Prostate gland (tissue), 2 donors: ENCODE data around the gene IL13. TPM values are rescaled to one million over a fixed set of nuclear protein-coding genes. Genes with fewer than 3 reads are reported as not detected.

Source experiments
- DNase-seq: peaks from one replicate; pipeline ENCODE4 v3.0.0-alpha.2; 2019; ENCODE audit warnings: low spot score
- H3K27ac ChIP-seq, 2 donors: fragments of 200-600 bp; sonication (generic); 2 replicates each; pipeline ENCODE4 v1.5.1; 2017 to 2019
- H3K27me3 ChIP-seq: fragments of 200-600 bp; sonication (generic); replicated peaks from 2 replicates; pipeline ENCODE4 v1.5.1; 2019; ENCODE audit not compliant: insufficient read depth
- H3K36me3 ChIP-seq, 2 donors: fragments of 200-600 bp; sonication (generic); 1 replicate in 1 of 2; 2 replicates in 1 of 2; pipeline versions ENCODE4 v1.5.1 to v1.8.1; 2017 to 2019
- H3K4me1 ChIP-seq: fragments of 200-600 bp; sonication (generic); replicated peaks from 2 replicates; pipeline ENCODE4 v1.5.1; 2019
- H3K4me3 ChIP-seq, 2 donors: fragments of 200-600 bp; sonication (generic); 2 replicates each; pipeline ENCODE4 v1.5.1; 2017 to 2019
- H3K9me3 ChIP-seq: fragments of 200-600 bp; sonication (generic); 2 replicates; pipeline ENCODE4 v1.5.1; 2017
- POLR2A ChIP-seq: fragments of 450-650 bp; IDR thresholded peaks from one replicate; pipeline ENCODE4 v1.6.1; 2016; ENCODE audit warnings: antibody characterized with exemption, mild to moderate bottlenecking
- POLR2AphosphoS5 ChIP-seq: sonication (generic); formaldehyde crosslinking; IDR thresholded peaks from one replicate; pipeline ENCODE4 v1.6.1; 2017; ENCODE audit warnings: antibody characterized with exemption
- WGBS: methylation state at CpG from one replicate; pipeline ENCODE4 v1.1.5; 2018; 5-methylcytosine and 5-hydroxymethylcytosine counted together
- intact Hi-C: fragments of 100-400 bp; cut with DNase I; formaldehyde crosslinking; loops from one replicate; pipeline ENCODE4 v1.14.2; 2022
- total RNA-seq, 2 donors: library from RNA; depleted of rRNA; stranded (reverse); fragments of >200 nt; gene quantifications; one replicate each; pipeline ENCODE4 v1.1.0, GENCODE V29; 2016
- TF ChIP-seq, protein P1 (sequence below), 4 experiments: fragments of 200-600 bp in 2 of 4; fragments of 450-650 bp in 2 of 4; sonication (generic) in 2 of 4; IDR thresholded peaks; 1 replicate in 3 of 4; 2 replicates in 1 of 4; pipeline ENCODE4 v1.5.1; 2016 to 2019; ENCODE audit warnings: antibody characterized with exemption in 4 of 4, mild to moderate bottlenecking in 2 of 4, moderate library complexity in 2 of 4

Gene IL13
- total RNA-seq, 2 donors from 2014 or later, result 2.3 TPM; not detected in 1

DNA sequence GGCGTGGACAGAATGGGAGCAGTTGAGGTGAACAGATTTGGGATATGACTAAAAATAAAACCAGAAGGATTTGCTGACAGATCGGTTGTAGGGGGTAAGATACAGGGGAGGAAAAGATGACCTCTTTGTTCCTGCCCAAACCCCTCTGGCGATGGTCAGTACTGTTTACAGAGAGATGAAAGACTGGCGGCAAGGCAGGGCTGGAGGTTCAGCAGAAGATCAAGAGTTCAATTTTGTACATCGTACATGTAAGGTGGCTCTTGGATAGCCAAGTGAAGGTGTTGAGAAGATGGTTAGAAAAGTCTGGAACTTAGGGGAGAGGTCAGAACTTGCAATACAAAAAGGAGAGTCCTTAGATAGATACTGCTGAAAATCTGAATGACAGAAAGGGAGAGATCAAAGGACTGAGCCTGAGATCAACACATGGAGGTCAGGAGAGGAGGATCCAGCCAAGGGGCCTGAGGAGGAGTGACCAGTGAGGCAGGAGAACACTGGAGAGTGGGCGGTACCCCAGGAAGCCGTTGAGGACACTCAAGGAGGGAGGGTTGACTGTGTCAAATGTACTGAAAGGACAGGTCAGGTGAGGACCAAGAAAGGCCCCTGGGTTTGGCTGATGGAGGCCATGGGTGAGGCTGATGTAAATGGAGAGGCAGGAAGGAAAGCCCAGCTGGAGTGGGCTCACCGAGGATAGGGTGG lies 23.0 kb downstream of the IL13 start:
- Histone ChIP-seq H3K27ac (no peak overlapping the region), H3K9me3 (no peaks in the 10 kb centered on the region), H3K27me3 (no peaks in the 10 kb centered on the region), H3K4me3 (no peak overlapping the region), H3K36me3 (no peaks in the 10 kb centered on the region), H3K4me1 (no peaks in the 10 kb centered on the region)
- no peak for DNase-seq
- WGBS, result 89% methylated on average over 8 of the region's 8 CpGs
- no peak for TF ChIP-seq POLR2A
- no peak for TF ChIP-seq POLR2AphosphoS5
- TF ChIP-seq, protein P1, sequence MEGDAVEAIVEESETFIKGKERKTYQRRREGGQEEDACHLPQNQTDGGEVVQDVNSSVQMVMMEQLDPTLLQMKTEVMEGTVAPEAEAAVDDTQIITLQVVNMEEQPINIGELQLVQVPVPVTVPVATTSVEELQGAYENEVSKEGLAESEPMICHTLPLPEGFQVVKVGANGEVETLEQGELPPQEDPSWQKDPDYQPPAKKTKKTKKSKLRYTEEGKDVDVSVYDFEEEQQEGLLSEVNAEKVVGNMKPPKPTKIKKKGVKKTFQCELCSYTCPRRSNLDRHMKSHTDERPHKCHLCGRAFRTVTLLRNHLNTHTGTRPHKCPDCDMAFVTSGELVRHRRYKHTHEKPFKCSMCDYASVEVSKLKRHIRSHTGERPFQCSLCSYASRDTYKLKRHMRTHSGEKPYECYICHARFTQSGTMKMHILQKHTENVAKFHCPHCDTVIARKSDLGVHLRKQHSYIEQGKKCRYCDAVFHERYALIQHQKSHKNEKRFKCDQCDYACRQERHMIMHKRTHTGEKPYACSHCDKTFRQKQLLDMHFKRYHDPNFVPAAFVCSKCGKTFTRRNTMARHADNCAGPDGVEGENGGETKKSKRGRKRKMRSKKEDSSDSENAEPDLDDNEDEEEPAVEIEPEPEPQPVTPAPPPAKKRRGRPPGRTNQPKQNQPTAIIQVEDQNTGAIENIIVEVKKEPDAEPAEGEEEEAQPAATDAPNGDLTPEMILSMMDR (IDR thresholded peaks at IDR 0.05), result no peak
- intact Hi-C loops, result no loop called here

- no peaks in the 10 kb centered on the region for H3K27me3 ChIP-seq
- intact Hi-C loops, result no loop called here
- TF ChIP-seq, protein P1 (IDR thresholded peaks at IDR 0.05), result no peak
- TF ChIP-seq POLR2AphosphoS5, result no peak
- no peak for TF ChIP-seq POLR2A
- WGBS, result 81% methylated on average over 2 of the region's 2 CpGs
- H3K4me3 ChIP-seq, result no peak overlapping the region
- H3K27ac ChIP-seq, result no peak overlapping the region
- no peaks in the 10 kb centered on the region for H3K4me1 ChIP-seq
- DNase-seq, result no peak
- H3K36me3 ChIP-seq, result no peaks in the 10 kb centered on the region
- no peaks in the 10 kb centered on the region for H3K9me3 ChIP-seq
Measured at GRCh38 chr5:132681476-132681831, 23.5 kb downstream of the IL13 start.

GRCh38 chr5:132681983-132682382 lies 24.0 kb downstream of the IL13 start:
- Histone ChIP-seq H3K4me3 (no peak overlapping the region), H3K9me3 (no peaks in the 10 kb centered on the region), H3K4me1 (no peaks in the 10 kb centered on the region), H3K36me3 (no peaks in the 10 kb centered on the region), H3K27ac (no peak overlapping the region), H3K27me3 (no peaks in the 10 kb centered on the region)
- intact Hi-C loops, result no loop called here
- WGBS, result 77% methylated on average over 2 of the region's 4 CpGs
- TF ChIP-seq, protein P1 (IDR thresholded peaks at IDR 0.05), result no peak
- TF ChIP-seq POLR2AphosphoS5 (no peak), POLR2A (no peak)
- no peak for DNase-seq

DNA sequence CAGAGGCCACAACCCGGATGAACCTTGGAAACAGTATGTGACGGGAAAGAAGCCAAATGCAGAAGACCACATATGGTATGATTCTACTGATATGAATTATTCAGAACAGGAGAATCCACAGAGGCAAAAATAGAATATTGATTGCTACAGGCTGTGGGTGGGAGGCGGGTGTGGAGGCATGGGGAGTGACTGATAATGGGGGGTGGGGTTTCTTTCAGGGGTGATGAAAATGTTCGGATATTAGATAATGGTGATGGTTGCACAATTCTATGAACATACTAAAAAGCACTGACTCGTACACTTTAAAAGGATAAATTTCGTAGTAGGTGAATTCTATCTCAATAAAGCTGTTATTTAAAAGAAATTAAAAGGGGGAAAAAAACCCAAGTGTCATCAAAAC lies 26.5 kb downstream of the IL13 start:
- no peak overlapping the region for H3K27ac ChIP-seq
- no peaks in the 10 kb centered on the region for H3K9me3 ChIP-seq
- H3K4me3 ChIP-seq, result no peak overlapping the region
- H3K36me3 ChIP-seq, result no peaks in the 10 kb centered on the region
- intact Hi-C loops, result no loop called here
- DNase-seq, result no peak
- WGBS, result 88% methylated on average over 6 of the region's 6 CpGs
- H3K27me3 ChIP-seq, result no peaks in the 10 kb centered on the region
- H3K4me1 ChIP-seq, result no peaks in the 10 kb centered on the region
- TF ChIP-seq POLR2A (no peak), POLR2AphosphoS5 (no peak)
- TF ChIP-seq, protein P1 (IDR thresholded peaks at IDR 0.05), result no peak
